ENCODE measurements around the gene ZNF414.

The ZNF414 gene

DNA sequence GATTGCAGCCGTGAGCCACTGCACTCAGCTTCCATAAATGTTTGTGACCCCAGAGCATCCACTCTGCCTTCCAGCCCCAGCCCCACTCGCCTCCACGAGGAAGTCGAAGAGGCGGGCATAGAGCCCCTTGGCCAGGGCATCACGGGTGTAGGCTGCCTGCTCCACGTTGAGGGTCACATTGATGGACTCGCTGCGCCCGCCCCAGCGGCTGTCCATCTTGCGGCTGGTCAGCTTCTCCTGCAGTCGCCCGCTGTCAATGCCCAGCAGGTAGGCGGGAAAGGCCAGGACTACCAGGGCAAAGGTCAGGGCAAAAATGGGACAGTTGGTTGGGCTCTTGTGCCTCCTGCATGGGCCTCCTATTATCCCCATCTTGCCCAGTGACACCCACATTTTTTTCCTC lies 36.1 kb upstream of the ZNF414 start:
- TF ChIP-seq, protein P1, sequence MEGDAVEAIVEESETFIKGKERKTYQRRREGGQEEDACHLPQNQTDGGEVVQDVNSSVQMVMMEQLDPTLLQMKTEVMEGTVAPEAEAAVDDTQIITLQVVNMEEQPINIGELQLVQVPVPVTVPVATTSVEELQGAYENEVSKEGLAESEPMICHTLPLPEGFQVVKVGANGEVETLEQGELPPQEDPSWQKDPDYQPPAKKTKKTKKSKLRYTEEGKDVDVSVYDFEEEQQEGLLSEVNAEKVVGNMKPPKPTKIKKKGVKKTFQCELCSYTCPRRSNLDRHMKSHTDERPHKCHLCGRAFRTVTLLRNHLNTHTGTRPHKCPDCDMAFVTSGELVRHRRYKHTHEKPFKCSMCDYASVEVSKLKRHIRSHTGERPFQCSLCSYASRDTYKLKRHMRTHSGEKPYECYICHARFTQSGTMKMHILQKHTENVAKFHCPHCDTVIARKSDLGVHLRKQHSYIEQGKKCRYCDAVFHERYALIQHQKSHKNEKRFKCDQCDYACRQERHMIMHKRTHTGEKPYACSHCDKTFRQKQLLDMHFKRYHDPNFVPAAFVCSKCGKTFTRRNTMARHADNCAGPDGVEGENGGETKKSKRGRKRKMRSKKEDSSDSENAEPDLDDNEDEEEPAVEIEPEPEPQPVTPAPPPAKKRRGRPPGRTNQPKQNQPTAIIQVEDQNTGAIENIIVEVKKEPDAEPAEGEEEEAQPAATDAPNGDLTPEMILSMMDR (IDR thresholded peaks at IDR 0.05; ENCODE audit: control insufficient read depth, insufficient read depth, low read depth, low read length, missing control alignments): no peak
- no peak overlapping the region for H3K4me3 ChIP-seq (ENCODE audit: control insufficient read depth, low read depth, low read length)
- no peak for DNase-seq (ENCODE audit: low read depth)

DNA sequence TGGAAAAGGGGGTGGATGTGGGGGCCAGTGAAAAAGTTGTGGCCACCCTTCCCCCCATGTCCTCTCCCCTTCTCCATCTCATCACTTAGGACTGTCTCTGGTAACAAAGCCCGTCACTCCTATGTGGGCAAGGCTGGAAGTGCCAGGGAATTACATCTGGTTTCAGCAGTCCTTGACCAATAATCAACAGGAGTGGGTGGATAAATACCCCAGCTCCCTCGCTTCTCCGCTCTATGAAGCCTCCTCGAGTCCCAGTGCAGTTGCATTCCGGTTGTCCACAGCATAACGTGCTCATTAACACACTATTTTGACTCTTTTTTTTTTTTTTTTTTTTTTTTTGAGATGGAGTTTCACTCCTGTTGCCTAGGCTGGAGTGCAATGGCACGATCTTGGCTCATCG lies 31.8 kb upstream of the ZNF414 start:
- TF ChIP-seq, protein P1 (IDR thresholded peaks at IDR 0.05; ENCODE audit: control insufficient read depth, insufficient read depth, low read depth, low read length, missing control alignments): no peak
- no peak for DNase-seq (ENCODE audit: low read depth)

DNA sequence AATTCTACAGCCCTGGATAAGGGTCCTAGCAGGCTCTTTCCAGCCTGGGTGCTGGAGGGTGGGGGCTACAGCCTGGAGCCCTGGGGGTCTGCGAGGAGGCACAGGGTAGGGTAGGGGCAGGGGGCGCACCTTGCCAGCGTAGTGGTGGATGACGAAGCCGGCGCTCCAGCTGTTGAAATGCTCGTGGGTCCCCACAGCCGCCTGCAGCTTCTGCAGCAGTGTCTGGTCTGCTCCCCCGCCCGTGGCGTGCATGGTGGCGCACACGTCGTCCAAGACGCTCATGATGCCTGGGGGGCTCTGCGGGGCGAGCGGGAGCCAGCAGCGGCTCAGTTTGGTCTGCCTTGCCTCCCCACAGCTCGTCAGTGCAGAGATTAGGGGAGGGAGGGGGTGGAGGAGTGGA lies 30.2 kb upstream of the ZNF414 start:
- DNase-seq (ENCODE audit: low read depth): no peak
- TF ChIP-seq, protein P1 (IDR thresholded peaks at IDR 0.05; ENCODE audit: control insufficient read depth, insufficient read depth, low read depth, low read length, missing control alignments): no peak
- no peak overlapping the region for H3K4me3 ChIP-seq (ENCODE audit: control insufficient read depth, low read depth, low read length)

More for the DNA sequence above, 31.8 kb upstream of the ZNF414 start:
- H3K4me3 ChIP-seq (ENCODE audit: control insufficient read depth, low read depth, low read length): no peak overlapping the region

DNA sequence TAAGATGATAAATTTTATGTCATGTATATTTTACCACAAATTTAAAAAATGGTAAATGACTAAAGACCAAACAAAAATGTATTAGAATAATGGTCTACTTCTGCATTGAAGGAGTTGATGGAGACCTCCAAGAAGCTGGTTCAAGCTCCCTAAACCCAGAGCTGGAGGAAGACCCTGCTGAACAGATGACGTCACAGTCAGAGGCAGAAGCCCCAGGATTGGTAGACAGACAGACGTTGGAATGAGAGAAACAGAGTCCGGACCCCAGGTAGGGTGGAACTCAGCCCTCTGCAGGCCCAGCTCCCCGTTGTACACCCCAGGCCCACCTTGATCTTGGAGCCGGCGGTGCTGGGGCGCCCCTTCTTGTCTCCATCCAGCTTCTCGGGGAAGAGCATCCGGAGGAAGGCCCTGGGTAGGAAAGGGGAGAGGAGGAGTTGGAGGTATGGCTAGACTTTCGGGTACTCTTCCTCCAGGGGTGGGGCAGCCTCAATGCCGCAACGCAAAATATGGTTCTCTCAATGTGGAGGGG lies 25.7 kb upstream of the ZNF414 start:
- H3K4me3 ChIP-seq (ENCODE audit: control insufficient read depth, low read depth, low read length): no peak overlapping the region
- DNase-seq (ENCODE audit: low read depth): no peak
- TF ChIP-seq, protein P1 (IDR thresholded peaks at IDR 0.05; ENCODE audit: control insufficient read depth, insufficient read depth, low read depth, low read length, missing control alignments): no peak

DNA sequence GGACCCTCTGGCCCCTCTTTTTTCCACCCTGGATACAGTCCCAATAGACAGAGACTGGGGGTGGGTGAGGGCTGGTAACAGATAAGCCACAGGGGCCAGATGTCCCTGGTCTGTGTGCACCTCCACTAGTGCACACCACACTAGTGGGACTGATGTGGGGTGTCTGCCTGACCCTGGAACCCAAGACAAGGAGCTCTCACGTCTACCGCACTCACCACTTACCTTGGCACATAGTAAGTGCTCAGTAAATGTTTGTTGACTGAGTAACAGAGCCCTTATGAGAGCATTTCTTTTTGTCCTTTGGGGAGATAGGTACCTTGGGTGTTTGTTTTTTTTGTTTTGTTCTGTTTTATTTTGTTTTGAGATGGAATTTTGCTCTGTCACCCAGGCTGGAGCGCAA lies 23.1 kb upstream of the ZNF414 start:
- no peak overlapping the region for H3K4me3 ChIP-seq (ENCODE audit: control insufficient read depth, low read depth, low read length)
- TF ChIP-seq, protein P1 (IDR thresholded peaks at IDR 0.05; ENCODE audit: control insufficient read depth, insufficient read depth, low read depth, low read length, missing control alignments): no peak
- no peak for DNase-seq (ENCODE audit: low read depth)

DNA sequence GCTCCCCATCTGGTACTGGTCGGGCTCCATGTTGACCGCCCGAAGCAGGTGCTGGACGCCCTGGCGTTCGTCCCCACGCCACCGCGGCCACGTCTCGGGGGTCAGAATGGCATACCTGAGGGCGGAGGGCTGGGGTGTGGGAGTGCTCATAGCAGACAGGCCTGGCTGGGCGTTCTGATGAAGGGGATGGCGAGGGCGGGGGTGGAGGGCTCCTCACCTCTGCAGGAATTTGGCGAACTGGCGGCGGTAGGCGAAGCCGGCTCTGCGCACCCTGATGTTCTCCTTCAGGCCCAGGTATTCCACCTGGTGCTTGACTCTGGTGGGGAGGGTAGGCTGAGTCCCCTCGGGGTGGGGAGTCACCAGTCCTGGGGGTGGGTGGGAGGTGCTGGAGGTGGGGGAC lies 22.3 kb upstream of the ZNF414 start:
- no peak for DNase-seq (ENCODE audit: low read depth)
- TF ChIP-seq, protein P1 (IDR thresholded peaks at IDR 0.05; ENCODE audit: control insufficient read depth, insufficient read depth, low read depth, low read length, missing control alignments): no peak
- H3K4me3 ChIP-seq (ENCODE audit: control insufficient read depth, low read depth, low read length): no peak overlapping the region

DNA sequence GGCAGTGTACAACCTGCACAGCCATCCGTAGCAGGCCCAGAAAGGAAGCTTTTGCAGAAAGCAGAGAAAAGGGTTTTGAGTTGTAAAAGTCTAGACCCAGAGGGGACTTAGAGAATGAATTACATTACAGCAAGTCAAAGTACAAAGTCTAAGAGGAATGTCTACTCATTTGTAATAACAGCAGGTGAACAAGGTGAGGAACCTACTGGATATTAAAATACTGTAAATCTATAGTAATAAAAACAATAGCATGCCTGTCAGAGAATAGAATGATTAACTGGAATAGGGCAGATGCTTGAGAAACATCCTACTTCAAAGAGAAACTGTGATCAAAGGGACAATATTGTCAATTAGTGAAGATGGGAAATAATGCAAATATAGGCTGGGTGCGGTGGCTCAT lies 18.3 kb upstream of the ZNF414 start:
- DNase-seq (ENCODE audit: low read depth): no peak
- no peak overlapping the region for H3K4me3 ChIP-seq (ENCODE audit: control insufficient read depth, low read depth, low read length)
- TF ChIP-seq, protein P1 (IDR thresholded peaks at IDR 0.05; ENCODE audit: control insufficient read depth, insufficient read depth, low read depth, low read length, missing control alignments): no peak

Measured in AG09309 (cell line).